Activated naive CD8-positive, alpha-beta T cell treated with anti-CD3 and anti-CD28 coated beads for 36 hours (primary cell): ENCODE measurements around the gene ATXN2. TPM values are rescaled to one million over a fixed set of nuclear protein-coding genes. Genes with fewer than 3 reads are reported as not detected.

Source experiments
- DNase-seq: peaks from one replicate; pipeline ENCODE4 v3.0.0; 2021
- H3K27ac Mint-ChIP-seq: one replicate; pipeline ENCODE4 v1.8.0; 2022; ENCODE audit warnings: mild to moderate bottlenecking, moderate library complexity, mixed read lengths
- H3K27me3 Mint-ChIP-seq: one replicate; pipeline ENCODE4 v1.8.0; 2022; ENCODE audit warnings: mild to moderate bottlenecking, mixed read lengths
- H3K36me3 Mint-ChIP-seq: one replicate; pipeline ENCODE4 v1.8.0; 2021; ENCODE audit warnings: mild to moderate bottlenecking, mixed read lengths
- H3K4me1 Mint-ChIP-seq: one replicate; pipeline ENCODE4 v1.8.0; 2021; ENCODE audit warnings: mixed read lengths
- H3K4me3 Mint-ChIP-seq: one replicate; pipeline ENCODE4 v1.8.0; 2022; ENCODE audit warnings: mild to moderate bottlenecking, moderate library complexity, mixed read lengths
- H3K9me3 Mint-ChIP-seq: one replicate; pipeline ENCODE4 v1.8.0; 2022; ENCODE audit warnings: mixed read lengths
- total RNA-seq, 2 experiments: library from RNA; stranded (reverse); gene quantifications; one replicate each; pipeline ENCODE4 v1.2.3, GENCODE V29; 2021

ATXN2 gene
- total RNA-seq, 2 experiments from 2014 or later: 24.8 to 30.8 TPM

DNA sequence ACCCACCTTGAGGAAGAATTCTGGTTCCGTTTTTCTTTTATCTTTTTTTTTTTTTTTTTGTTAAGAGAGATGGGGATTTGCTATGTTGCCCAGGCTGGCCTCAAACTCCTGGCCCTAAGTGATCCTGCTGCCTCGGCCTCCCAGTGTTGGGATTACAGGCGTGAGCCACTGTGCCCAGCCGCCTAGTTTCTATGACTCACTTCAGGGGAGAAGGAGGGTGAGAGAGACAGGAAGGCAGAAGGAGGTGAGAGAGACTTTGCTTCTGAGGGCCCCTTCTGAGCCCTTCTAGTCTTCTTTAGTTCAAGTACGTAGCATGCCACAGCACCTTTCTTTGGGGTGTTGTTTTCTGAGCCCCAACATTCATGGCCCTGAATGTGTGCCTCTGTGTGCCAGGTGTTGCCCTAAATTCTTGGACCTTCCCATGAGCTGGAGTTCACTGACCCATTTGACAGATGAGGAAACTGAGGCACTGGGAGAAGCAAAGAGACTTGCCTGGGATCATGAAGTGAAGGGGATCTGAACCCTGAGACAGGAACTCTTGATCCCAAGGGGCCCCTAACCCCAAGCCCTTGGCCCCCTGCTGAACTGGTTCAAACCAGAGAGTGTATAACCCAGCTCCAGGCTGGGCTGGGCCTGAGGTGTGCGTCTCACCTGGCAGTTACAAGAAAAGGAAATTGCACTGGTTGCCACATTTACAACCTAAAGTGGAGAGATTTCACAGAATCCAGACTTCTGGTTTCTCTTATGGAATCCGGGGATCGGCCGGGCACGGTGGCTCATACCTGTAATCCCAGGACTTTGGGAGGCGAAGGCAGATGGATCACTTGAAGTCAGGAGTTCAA, 172.6 kb downstream of the ATXN2 start:
- peak overlapping the region; percentile 74 for H3K27ac Mint-ChIP-seq
- H3K4me1 Mint-ChIP-seq: peaks cover 62% of the 10 kb centered on the region
- DNase-seq: no peak
- H3K9me3 Mint-ChIP-seq: no peaks in the 10 kb centered on the region
- peaks cover 45% of the 10 kb centered on the region for H3K36me3 Mint-ChIP-seq
- H3K4me3 Mint-ChIP-seq: peak overlapping the region; percentile 34
- no peaks in the 10 kb centered on the region for H3K27me3 Mint-ChIP-seq

DNA sequence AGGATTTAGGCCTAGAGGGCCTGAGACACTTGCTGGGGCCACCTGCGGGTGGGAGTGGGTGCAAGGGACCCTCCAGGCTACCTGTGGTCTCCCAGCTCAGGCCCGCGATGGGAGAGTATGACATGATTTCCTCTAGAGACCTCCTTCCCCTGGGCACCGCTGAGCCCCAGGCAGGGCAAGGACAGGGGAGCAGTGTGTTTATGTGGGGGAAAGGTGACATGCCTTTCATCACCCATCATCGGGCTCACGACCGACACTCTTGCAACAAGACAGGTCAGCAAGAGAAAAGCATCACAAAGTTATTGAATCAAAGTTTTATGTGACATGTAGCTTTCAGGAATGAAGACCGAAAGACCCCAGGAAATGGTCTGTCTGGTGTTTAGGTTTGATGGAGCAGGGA, 173.5 kb downstream of the ATXN2 start:
- DNase-seq: no peak
- H3K27me3 Mint-ChIP-seq: no peaks in the 10 kb centered on the region
- H3K9me3 Mint-ChIP-seq: no peaks in the 10 kb centered on the region
- peaks cover 56% of the 10 kb centered on the region for H3K4me1 Mint-ChIP-seq
- peak overlapping the region; percentile 35 for H3K4me3 Mint-ChIP-seq
- H3K27ac Mint-ChIP-seq: peak overlapping the region; percentile 74
- peaks cover 41% of the 10 kb centered on the region for H3K36me3 Mint-ChIP-seq

DNA sequence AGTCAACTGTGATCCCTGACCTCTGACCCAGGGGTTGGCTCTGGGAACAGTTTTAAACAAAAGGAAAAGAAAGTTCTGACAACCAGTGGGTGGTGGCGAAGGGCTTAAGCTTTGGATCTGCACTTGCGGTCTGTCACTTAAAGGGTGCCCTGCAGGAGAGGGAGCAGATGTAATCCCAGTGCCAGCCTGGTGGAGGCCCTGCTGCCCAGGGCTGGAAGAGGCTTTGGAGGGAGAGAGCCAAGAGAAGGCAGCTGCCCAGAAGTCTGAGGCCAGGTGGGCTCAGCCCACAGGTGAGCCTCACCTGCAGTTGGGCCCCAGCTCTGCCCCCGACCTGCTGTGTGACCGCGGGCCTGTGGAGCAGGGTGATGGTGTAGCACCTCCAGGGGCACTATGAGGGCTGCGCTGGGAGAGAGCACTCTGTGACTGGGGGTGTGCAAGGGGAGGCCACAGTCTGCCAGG, 174.3 kb downstream of the ATXN2 start:
- Mint-ChIP-seq H3K27me3 (no peaks in the 10 kb centered on the region), H3K27ac (peak overlapping the region; percentile 74), H3K36me3 (peaks cover 46% of the 10 kb centered on the region), H3K4me3 (no peak overlapping the region), H3K4me1 (peaks cover 51% of the 10 kb centered on the region), H3K9me3 (no peaks in the 10 kb centered on the region)
- no peak for DNase-seq

DNA sequence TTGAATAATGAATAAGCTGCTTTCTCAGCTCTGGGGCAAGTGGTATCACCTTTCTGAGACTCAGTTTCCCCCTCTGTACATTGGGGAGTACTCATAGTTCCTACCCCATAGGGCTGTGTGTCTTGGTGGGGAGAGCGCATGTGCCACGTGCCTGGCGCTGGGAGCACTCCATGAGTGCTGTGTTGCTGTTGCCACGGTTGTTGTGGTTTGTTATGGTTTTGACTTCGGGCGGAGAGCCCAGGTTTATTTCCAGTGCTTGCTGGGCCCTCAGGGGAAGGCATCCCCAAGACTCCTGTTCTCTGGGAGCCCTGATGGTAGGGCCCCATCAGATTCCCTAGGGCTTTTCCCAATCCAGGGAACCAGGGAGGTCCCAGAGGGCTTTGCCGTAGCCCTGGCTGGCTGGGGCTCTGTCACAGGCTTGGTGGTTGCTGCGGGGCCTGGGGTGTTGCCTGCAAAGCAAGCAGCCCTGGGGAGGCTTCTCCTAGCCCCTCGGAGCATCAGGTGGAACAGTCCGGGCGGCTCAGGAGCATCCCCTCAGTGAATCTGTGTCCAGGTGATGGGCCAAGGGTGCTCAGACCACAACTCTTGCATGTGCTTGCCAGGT, 174.8 kb downstream of the ATXN2 start:
- DNase-seq: no peak
- Mint-ChIP-seq H3K27ac (peak overlapping the region; percentile 74), H3K4me1 (peaks cover 49% of the 10 kb centered on the region), H3K27me3 (no peaks in the 10 kb centered on the region), H3K4me3 (no peak overlapping the region), H3K9me3 (no peaks in the 10 kb centered on the region), H3K36me3 (peaks cover 49% of the 10 kb centered on the region)

GRCh38 chr12:111420494-111420893, 178.6 kb downstream of the ATXN2 start:
- Mint-ChIP-seq H3K4me3 (no peak overlapping the region), H3K27ac (no peak overlapping the region)

DNA sequence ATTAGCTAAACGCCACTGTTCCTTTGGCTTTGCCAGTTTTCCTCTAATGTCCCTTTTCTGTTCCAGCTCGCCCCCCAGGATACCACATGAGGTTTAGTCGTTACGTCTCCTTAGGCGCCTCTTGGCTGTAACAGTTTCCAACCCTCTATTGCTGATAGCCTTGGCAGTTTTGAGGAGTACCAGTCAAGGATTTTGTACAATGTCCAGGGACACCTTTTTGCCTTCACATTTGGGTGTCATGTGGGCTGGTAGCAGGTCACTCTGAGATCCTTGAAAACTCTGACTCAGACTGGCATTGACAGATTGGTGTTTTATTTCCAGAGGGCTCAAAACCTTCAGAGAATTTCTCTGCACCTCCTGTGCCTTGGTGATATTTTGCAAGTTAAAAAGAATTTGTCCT, 179.3 kb downstream of the ATXN2 start:
- H3K27me3 Mint-ChIP-seq: no peaks in the 10 kb centered on the region
- H3K9me3 Mint-ChIP-seq: no peaks in the 10 kb centered on the region
- H3K36me3 Mint-ChIP-seq: peaks cover 37% of the 10 kb centered on the region
- H3K4me3 Mint-ChIP-seq: no peak overlapping the region
- peaks cover 28% of the 10 kb centered on the region for H3K4me1 Mint-ChIP-seq
- H3K27ac Mint-ChIP-seq: no peak overlapping the region
- DNase-seq: no peak

More at GRCh38 chr12:111420494-111420893, 178.6 kb downstream of the ATXN2 start:
- peaks cover 35% of the 10 kb centered on the region for H3K36me3 Mint-ChIP-seq
- no peaks in the 10 kb centered on the region for H3K9me3 Mint-ChIP-seq
- no peak for DNase-seq
- no peaks in the 10 kb centered on the region for H3K27me3 Mint-ChIP-seq
- peaks cover 30% of the 10 kb centered on the region for H3K4me1 Mint-ChIP-seq

GRCh38 chr12:111418594-111418880, 180.6 kb downstream of the ATXN2 start:
- Mint-ChIP-seq H3K27me3 (no peaks in the 10 kb centered on the region), H3K4me1 (peaks cover 24% of the 10 kb centered on the region), H3K4me3 (no peak overlapping the region), H3K9me3 (no peaks in the 10 kb centered on the region), H3K36me3 (peaks cover 36% of the 10 kb centered on the region), H3K27ac (no peak overlapping the region)
- no peak for DNase-seq

GRCh38 chr12:111417784-111418593, 181.1 kb downstream of the ATXN2 start:
- no peak for DNase-seq
- H3K4me1 Mint-ChIP-seq: peaks cover 30% of the 10 kb centered on the region
- H3K4me3 Mint-ChIP-seq: no peak overlapping the region
- peaks cover 40% of the 10 kb centered on the region for H3K36me3 Mint-ChIP-seq
- no peak overlapping the region for H3K27ac Mint-ChIP-seq
- H3K9me3 Mint-ChIP-seq: no peaks in the 10 kb centered on the region
- H3K27me3 Mint-ChIP-seq: no peaks in the 10 kb centered on the region

DNA sequence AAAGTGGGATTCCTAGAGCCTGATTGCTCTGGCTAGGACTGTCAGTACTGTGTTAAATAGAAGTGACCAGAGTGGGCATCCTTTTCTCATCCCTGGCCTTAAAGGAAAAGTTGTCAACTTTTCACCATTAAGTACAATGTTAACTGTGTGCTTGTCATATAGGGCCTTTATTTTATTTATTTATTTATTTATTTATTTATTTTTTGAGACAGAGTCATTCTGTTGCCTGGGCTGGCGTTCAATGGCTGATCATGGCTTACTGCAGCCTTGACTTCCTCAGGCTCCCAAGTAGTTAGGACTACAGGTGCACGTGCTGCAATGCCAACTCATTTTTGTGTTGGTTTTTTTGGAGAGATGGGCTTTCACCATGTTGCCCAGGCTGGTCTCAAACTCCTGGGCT, 181.8 kb downstream of the ATXN2 start:
- H3K27me3 Mint-ChIP-seq: no peaks in the 10 kb centered on the region
- peaks cover 40% of the 10 kb centered on the region for H3K36me3 Mint-ChIP-seq
- no peaks in the 10 kb centered on the region for H3K9me3 Mint-ChIP-seq
- H3K27ac Mint-ChIP-seq: peak overlapping the region; percentile 20
- H3K4me1 Mint-ChIP-seq: peaks cover 37% of the 10 kb centered on the region
- DNase-seq: no peak
- no peak overlapping the region for H3K4me3 Mint-ChIP-seq

DNA sequence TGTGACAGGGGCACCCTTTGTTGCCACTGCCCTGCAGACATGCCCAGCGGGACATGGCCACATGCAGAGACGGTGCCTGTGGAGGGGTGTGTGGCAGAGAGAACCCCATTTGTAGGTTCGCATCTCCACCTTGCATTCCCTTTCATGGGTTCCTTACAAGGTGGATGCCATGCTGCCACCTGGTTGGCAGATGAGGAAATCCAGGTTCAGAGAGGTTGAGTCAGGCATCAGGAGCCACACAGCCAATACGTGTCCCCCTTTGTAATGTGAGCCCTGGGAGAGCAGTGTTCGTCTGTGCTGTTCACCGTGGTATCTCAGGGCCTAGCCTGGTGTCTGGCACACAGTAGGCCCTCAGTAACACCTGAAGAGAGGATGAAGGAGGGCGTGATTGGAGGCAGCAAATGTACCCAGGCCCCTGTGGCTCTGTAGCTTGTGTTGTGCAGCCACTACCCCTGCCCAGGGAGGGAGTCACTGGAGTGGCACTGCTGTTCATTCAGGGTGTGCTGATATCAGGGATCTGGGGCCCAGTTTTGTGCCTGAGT, 184.3 kb downstream of the ATXN2 start:
- Mint-ChIP-seq H3K27ac (no peak overlapping the region), H3K4me1 (peaks cover 49% of the 10 kb centered on the region), H3K4me3 (no peak overlapping the region), H3K36me3 (peaks cover 36% of the 10 kb centered on the region), H3K9me3 (no peaks in the 10 kb centered on the region), H3K27me3 (no peaks in the 10 kb centered on the region)
- no peak for DNase-seq

GRCh38 chr12:111413442-111414086, 185.6 kb downstream of the ATXN2 start:
- no peak overlapping the region for H3K4me3 Mint-ChIP-seq
- H3K27ac Mint-ChIP-seq: no peak overlapping the region
- H3K9me3 Mint-ChIP-seq: no peaks in the 10 kb centered on the region
- H3K27me3 Mint-ChIP-seq: no peaks in the 10 kb centered on the region
- peaks cover 54% of the 10 kb centered on the region for H3K4me1 Mint-ChIP-seq
- H3K36me3 Mint-ChIP-seq: peaks cover 39% of the 10 kb centered on the region
- DNase-seq: no peak

- peaks cover 59% of the 10 kb centered on the region for H3K4me1 Mint-ChIP-seq
- no peaks in the 10 kb centered on the region for H3K9me3 Mint-ChIP-seq
- no peaks in the 10 kb centered on the region for H3K27me3 Mint-ChIP-seq
- DNase-seq: no peak
- no peak overlapping the region for H3K4me3 Mint-ChIP-seq
- H3K36me3 Mint-ChIP-seq: peaks cover 44% of the 10 kb centered on the region
- no peak overlapping the region for H3K27ac Mint-ChIP-seq
These were observed 186.2 kb downstream of the ATXN2 start for GRCh38 chr12:111412830-111413441.

GRCh38 chr12:111412007-111412829, 186.9 kb downstream of the ATXN2 start:
- H3K27ac Mint-ChIP-seq: peak overlapping the region; percentile 78
- no peaks in the 10 kb centered on the region for H3K27me3 Mint-ChIP-seq
- no peaks in the 10 kb centered on the region for H3K9me3 Mint-ChIP-seq
- peaks cover 64% of the 10 kb centered on the region for H3K4me1 Mint-ChIP-seq
- no peak for DNase-seq
- H3K36me3 Mint-ChIP-seq: peaks cover 51% of the 10 kb centered on the region
- peak overlapping the region; percentile 51 for H3K4me3 Mint-ChIP-seq
